ENCODE results near the gene AGPAT1. TPM values are rescaled to one million over a fixed set of nuclear protein-coding genes. Genes with fewer than 3 reads are reported as not detected.
"Not testable (repeated sequence)": the region's sequence is repeated elsewhere in the genome, so short reads cannot be mapped to it uniquely, and the experiment has no call there.

Gene AGPAT1
- polyA plus RNA-seq, 1 experiment = 158 TPM

DNA sequence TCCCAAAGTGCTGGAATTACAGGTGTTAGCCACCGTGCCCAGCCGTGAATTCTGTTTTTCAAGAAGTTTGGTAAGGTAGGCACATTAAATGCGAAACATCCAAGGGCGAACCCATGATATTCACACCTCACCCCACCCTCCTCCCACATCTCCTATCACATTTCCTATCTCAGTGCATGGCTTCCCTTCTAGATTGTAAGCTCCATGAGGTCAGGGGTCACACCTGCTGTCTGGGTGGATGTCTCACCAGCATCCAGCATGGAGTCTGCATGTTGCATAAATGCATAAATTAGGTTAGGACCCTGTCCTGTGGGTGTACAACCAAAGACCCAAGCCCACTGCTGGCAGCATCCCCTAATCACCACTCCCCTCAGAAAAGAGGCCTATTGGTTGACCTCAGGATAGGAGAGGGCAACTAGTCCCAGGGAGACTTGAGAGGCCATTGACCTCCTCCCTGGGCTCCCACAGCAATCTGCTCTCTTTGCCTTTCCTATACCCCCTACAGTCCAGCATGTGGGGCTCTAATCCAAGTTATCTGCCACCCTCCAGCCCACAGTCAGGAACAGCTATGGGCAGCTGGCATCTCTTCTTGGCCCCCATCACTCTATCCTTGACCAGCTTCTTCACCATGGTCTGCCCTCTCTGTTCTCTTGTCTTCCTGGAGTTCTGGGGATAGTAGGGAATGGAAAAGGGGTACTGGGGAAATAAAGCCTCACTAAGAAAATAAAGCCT is 28.3 kb downstream of the AGPAT1 start:
- POLR2A ChIA-PET = no interaction called here
- Histone ChIP-seq H3K36me3 (ENCODE audit: control insufficient read depth, insufficient read depth, low read length) (peaks cover 6% of the 10 kb centered on the region), H3K27me3 (ENCODE audit: control insufficient read depth, insufficient read depth, low read length) (no peaks in the 10 kb centered on the region), H3K4me3 (ENCODE audit: low read depth, low read length) (no peak overlapping the region)
- CTCF ChIA-PET = interaction anchor here (0.6 to 1.5 kb wide), 3 partner anchors 29 to 1563 kb away, joined by 3 to 5 read pairs (median 4); no protein-coding TSS in a partner anchor
- DNase-seq (ENCODE audit: low read depth) = no peak
- TF ChIP-seq, protein P1, sequence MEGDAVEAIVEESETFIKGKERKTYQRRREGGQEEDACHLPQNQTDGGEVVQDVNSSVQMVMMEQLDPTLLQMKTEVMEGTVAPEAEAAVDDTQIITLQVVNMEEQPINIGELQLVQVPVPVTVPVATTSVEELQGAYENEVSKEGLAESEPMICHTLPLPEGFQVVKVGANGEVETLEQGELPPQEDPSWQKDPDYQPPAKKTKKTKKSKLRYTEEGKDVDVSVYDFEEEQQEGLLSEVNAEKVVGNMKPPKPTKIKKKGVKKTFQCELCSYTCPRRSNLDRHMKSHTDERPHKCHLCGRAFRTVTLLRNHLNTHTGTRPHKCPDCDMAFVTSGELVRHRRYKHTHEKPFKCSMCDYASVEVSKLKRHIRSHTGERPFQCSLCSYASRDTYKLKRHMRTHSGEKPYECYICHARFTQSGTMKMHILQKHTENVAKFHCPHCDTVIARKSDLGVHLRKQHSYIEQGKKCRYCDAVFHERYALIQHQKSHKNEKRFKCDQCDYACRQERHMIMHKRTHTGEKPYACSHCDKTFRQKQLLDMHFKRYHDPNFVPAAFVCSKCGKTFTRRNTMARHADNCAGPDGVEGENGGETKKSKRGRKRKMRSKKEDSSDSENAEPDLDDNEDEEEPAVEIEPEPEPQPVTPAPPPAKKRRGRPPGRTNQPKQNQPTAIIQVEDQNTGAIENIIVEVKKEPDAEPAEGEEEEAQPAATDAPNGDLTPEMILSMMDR (IDR thresholded peaks at IDR 0.05; ENCODE audit: insufficient read depth, low read depth, low read length) = no peak

DNA sequence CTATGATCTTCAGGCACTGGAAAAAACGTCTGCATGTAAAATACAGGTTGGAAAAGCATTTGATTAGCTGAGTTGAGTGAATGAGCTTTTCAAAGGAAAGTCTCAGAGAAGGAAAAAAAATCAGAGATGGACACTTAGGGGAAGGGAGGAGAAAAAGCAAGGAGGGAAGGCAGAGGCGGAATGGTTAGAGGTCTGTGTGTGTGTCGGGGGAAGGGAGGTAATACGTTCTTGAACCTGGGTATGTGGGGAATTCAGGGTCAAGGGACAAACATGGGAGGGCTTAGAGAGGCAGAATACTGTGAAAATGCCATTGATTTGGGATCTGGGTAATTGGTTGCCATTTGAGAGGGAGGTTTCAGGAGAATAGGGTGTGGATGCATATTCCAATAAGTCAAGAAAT is 29.2 kb downstream of the AGPAT1 start:
- Histone ChIP-seq H3K27me3 (ENCODE audit: control insufficient read depth, insufficient read depth, low read length) (no peaks in the 10 kb centered on the region), H3K36me3 (ENCODE audit: control insufficient read depth, insufficient read depth, low read length) (peaks cover 6% of the 10 kb centered on the region), H3K4me3 (ENCODE audit: low read depth, low read length) (no peak overlapping the region)
- CTCF ChIA-PET = interaction anchor here (1.5 kb wide), 1 partner anchor 28 kb away, joined by 5 read pairs; no protein-coding TSS in a partner anchor
- no peak for DNase-seq (ENCODE audit: low read depth)
- POLR2A ChIA-PET = no interaction called here
- TF ChIP-seq, protein P1 (IDR thresholded peaks at IDR 0.05; ENCODE audit: insufficient read depth, low read depth, low read length) = no peak

DNA sequence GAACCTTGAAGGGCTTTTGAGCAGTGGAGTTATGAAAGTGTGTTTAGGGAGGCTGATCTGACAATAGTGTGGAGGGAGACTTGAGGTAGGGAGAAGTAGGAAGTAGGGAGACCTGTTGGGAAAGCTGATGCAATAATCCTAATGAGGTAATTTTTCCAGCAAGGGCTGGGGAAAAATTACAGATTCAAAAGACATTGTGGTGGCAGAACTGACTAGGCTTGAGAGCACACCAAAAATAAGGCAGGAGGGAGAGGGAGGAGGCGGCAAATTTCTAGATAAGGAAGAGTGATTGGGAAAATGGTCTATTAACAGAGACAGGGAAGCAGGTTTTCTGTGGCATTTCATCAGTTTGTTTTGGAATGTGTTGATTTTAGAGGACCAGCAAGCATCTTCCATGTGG is 29.6 kb downstream of the AGPAT1 start:
- no peak for DNase-seq (ENCODE audit: low read depth)
- TF ChIP-seq, protein P1 (IDR thresholded peaks at IDR 0.05; ENCODE audit: insufficient read depth, low read depth, low read length) = no peak
- peaks cover 6% of the 10 kb centered on the region for H3K36me3 ChIP-seq (ENCODE audit: control insufficient read depth, insufficient read depth, low read length)
- H3K4me3 ChIP-seq (ENCODE audit: low read depth, low read length) = no peak overlapping the region
- ChIA-PET POLR2A (interaction anchor here (0.6 kb wide), 1 partner anchor 709 kb away, joined by 4 read pairs; no protein-coding TSS in a partner anchor), CTCF (interaction anchor here (0.8 to 1.5 kb wide), 3 partner anchors 18 to 32 kb away, joined by 3 to 5 read pairs (median 3); partner anchors contain the start of gene ATF6B)
- H3K27me3 ChIP-seq (ENCODE audit: control insufficient read depth, insufficient read depth, low read length) = no peaks in the 10 kb centered on the region

DNA sequence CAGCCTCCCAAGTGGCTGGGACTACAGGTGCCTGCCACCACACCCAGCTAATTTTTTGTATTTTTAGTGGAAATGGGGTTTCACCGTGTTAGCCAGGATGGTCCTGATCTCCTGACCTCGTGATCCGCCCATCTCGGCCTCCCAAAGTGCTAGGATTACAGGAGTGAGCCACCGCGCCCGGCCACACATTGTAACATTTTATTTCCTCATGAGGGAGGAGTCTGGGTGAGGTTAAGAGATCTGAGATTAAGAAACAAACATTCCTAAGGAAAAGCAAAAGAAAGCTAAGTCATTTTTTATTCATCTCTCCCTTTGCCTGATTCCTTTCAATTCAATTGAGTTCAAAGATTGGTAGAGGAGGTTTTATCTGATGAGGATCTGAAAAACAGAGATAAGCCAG is 31.6 kb downstream of the AGPAT1 start:
- not testable (repeated sequence) for H3K36me3 ChIP-seq (ENCODE audit: control insufficient read depth, insufficient read depth, low read length); H3K4me3 ChIP-seq (ENCODE audit: low read depth, low read length); H3K27me3 ChIP-seq (ENCODE audit: control insufficient read depth, insufficient read depth, low read length); DNase-seq (ENCODE audit: low read depth)
- ChIA-PET POLR2A (interaction anchor here (0.9 kb wide), 1 partner anchor 167 kb away, joined by 8 read pairs; no protein-coding TSS in a partner anchor), CTCF (interaction anchor here (1.0 to 1.4 kb wide), 2 partner anchors 16 to 25 kb away, joined by 3 to 7 read pairs; partner anchors contain the start of gene ATF6B)

DNA sequence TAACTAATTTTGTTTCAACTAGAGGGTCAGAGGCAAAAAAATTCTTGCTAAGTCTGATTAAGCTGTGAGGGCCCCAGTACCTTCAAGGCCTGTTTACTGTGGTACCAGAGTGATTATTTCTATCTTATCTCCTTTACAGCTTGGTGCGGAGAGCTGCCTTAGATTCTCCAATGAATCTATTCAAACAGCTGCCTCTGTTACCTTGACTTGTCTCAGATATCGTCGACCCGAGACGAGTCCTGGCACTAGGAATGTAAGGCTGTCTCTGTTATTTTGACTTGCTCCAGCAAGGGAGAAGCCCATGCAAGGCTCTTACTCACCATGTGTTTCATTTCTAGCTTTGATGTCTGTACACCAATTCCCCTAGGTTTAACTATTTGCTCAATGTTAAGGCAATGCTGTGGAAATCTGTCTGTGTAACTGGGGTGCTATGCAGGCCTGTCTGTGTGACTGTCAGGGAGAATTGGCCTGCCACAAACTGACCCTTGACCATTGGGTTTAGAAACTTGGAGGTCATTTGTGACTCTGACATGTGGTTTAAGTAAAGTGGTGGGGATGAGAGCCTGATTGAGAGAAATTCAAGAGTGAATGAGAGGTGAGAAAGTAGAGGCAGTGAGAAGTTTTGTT is 35.4 kb downstream of the AGPAT1 start:
- ChIA-PET CTCF (interaction anchor here (1.0 to 1.5 kb wide), 2 partner anchors 11 to 25 kb away, joined by 3 to 4 read pairs; partner anchors contain the start of gene FKBPL), POLR2A (no interaction called here)
- Histone ChIP-seq H3K27me3 (ENCODE audit: control insufficient read depth, insufficient read depth, low read length) (no peaks in the 10 kb centered on the region; the same call in 1 of the 2 replicates), H3K36me3 (ENCODE audit: control insufficient read depth, insufficient read depth, low read length) (no peaks in the 10 kb centered on the region), H3K4me3 (ENCODE audit: low read depth, low read length) (no peak overlapping the region)
- TF ChIP-seq, protein P1 (IDR thresholded peaks at IDR 0.05; ENCODE audit: insufficient read depth, low read depth, low read length) = no peak
- DNase-seq (ENCODE audit: low read depth) = no peak

Data from BJ (cell line).